CD1c-positive myeloid dendritic cell (primary cell): Measurements from ENCODE around the gene GOLGA2.

Experiments
- DNase-seq: peaks from one replicate; pipeline ENCODE4 v3.0.0-alpha.2; 2016; ENCODE audit errors: extremely low spot score

GOLGA2 gene

GRCh38 chr9:128213746-128214497 lies 61.9 kb downstream of the GOLGA2 start:
- no peak for DNase-seq

DNA sequence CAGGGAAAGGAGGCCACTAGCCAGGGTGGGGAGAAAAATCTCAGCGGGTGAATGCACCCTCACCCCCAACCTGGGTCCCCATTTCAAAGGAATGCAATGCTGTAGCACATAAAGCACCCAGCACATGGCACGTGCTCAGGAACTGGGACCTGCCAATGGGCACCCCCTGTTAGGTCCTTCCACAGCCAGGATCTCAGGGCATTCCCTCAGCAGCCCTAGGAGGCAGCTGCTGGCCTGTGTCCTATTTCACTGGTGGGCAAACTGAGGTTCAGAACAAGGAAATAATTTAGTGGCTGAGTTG lies 63.9 kb downstream of the GOLGA2 start:
- DNase-seq: no peak

DNA sequence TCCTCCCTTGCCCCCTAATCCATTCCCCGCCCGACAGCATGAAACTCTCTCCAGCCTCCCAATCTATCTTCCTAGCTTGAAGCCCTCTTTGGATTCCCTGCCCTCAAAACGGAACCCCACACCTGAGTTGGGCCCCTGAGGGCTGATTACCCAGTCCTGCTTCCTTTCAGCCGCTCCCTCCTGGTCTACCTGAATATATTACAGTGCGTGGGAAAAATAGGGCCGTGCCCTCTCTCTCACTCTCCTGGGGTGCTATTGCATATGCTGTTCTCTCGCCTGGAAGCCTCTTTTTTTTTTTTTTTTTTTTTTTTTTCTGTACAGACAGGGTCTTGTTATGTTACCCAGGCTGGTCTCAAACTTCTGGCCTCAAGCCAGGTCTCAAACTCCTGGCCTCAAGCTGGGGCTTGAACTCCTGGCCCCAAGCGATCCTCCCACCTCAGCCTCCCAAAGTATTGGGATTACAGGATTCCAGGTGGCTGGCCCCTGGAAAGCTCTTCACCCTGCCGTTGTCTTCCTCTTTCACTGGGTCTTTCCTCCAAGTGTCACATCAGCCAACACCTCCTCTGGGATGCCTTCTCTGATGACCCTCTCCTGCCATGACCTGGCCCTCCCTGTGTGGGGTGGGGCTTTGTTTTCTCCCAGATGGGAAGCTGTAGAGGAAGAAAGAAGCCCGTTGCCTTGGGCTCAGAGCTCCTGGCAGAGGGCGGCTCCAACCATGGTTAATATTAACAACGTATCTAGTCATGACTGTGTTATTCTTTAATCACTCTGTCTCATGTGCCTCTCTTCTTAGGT lies 64.4 kb downstream of the GOLGA2 start:
- no peak for DNase-seq

DNA sequence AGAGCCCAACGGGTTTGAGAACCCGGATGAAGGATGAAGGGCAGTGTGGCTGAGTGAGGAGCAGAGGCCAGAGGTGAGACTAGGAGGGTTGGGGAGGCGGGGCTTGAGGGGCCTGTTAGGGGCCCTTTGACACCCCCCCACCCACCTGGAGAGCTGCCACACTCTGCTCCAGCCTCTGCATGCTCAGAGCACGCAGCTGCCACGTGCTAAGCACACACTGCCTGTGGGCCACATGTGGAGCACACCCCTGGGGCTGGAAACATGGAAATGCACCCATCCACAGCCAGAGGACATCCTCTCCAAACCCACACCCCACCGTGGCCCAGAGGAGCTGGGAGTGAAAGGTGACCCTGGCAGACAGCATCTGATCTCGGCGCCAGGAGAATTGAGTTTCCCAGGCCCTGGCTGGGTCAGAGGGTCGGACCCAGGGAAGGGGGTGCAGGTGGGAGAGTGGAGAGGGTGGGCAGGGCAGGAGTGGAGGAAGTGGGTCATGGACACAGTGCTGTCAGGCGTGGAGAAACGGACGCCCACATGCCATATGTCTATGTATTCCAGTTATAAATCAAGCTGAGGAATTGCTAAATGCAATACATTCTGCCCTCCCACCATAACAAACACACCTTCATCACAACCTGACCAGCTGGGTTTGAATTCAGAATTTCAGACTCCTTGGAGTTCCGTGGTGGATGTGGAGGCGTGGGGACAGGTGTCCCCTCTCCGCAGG lies 66.7 kb downstream of the GOLGA2 start:
- no peak for DNase-seq

DNA sequence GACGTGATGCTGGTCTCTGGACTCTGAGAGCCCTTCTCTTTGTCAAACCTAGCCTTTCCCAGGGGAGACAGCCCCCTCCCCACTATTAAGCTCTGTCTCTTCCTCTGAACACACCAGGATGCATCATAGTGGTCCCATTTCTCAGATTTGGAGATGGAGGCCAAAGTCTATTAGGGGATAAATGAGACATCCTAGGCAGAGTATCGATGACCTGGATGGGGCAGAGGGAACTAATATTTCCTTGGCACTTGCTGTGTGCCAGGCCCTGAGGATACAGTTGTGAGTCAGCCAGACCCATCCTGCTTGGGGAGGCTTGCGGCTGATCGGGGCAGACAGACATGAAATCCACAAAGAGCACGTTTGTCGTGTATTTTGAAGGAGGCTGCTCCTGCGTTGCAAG lies 67.4 kb downstream of the GOLGA2 start:
- no peak for DNase-seq

DNA sequence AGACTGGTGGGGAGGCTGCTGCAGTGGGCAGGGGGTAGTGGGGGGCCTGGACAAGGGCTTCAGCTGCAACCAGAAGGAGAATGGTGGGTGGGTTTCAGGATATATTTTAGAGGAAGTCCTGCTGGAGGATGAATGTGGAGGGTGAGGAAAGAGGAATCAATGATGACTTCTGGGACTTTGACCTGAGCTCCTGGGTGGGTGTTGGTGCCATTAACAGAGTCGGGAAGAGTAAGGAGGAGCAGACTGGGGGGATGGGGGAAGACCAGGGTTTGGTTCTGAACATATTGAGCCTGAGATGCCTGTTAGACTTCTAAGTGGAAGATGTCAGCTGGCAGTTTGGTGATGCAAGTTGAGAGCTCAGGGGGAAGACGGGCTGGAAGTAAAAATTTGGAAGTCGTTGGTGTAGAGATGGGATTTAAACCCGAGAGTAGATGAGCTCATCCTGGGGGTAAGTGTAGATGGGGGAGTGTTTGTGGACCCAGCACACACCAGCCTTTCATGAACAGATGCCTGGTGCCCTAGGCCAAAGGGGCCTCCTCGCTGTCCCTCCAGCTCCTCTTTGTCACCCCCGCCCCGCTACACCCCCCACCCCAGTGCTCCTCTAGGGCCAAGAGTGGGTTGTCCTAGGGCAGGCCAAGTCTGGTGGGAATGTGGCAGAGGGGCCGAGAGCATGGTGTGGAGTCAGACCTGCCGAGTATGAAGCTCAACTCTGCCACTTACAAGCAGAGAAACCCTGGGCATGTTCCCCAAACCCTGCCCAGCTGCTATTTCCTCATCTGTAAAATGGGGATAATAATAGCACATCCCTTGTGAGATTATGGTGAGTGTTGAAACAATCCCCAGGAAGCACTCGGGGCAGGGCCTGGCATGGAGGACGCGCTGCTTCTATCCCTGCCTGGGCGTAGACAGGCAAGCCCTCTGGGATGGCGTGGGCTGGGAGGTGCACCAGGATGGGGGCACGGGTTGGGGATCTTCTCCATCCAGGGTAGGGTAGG lies 68.6 kb downstream of the GOLGA2 start:
- DNase-seq: no peak

DNA sequence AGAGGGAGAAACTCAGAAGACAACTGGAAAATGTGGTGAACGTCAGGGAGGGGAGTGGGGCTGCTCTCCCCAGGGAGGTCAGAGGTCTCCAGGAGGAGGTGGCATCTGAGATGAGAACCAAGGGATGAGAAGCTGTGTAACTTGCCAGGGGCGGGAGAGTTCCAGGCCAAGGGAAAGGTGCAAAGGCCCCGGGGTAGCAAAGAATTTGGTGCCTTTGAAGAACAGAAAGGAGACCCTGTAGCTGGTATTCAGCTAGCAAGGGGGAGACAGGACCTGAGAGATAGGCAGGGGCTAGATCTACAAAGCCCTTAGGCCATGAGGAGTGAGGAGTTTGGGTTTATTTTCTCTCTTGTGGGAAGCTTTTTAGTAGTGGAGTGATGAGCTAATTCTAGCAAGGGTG lies 69.3 kb downstream of the GOLGA2 start:
- DNase-seq: no peak
